B cell (primary cell): Measurements from ENCODE around the gene C13orf42. TPM values are rescaled to one million over a fixed set of nuclear protein-coding genes. Genes with fewer than 3 reads are reported as not detected.

Source experiments
- ATAC-seq: fragments of 200-7000 bp; cut with Tn5 transposase; one replicate; pipeline ENCODE4 v1.10.0; 2021; ENCODE audit warnings: low read depth, mild to moderate bottlenecking, moderate number of reproducible peaks, moderate library complexity
- CTCF ChIA-PET: fragments of 350-600 bp; sonication (Branson Sonifier 250); formaldehyde crosslinking; loops from one replicate; lab custom pipeline; 2021; ENCODE audit warnings: antibody characterized with exemption, inconsistent platforms; lab: Charles Lee
- POLR2A ChIA-PET: fragments of 350-600 bp; sonication (Branson Sonifier 250); formaldehyde crosslinking; loops from one replicate; lab custom pipeline; 2021; ENCODE audit warnings: antibody characterized with exemption; lab: Charles Lee
- DNase-seq: peaks from one replicate; pipeline ENCODE4 v3.0.0; 2013
- H2AFZ ChIP-seq: 2 replicates; pipeline ENCODE4 v1.6.1; 2012; ENCODE audit warnings: mild to moderate bottlenecking, low read depth, low read length; ENCODE audit not compliant: insufficient read depth, poor library complexity, severe bottlenecking
- H3K27ac ChIP-seq, 2 donors: 1 replicate in 1 of 2; 2 replicates in 1 of 2; pipeline ENCODE4 v1.5.1; 2012 to 2013; ENCODE audit warnings: low read length in 2 of 2, mild to moderate bottlenecking in 2 of 2, moderate library complexity in 1 of 2
- H3K27me3 ChIP-seq, 4 experiments: fragments of 200-600 bp in 1 of 4; sonication (generic) in 1 of 4; replicated peaks in 1 of 4; 1 replicate in 2 of 4; 2 replicates in 2 of 4; pipeline versions ENCODE4 v1.6.1 to v1.7.0; 2013 to 2016; ENCODE audit warnings: low read length in 3 of 4, mild to moderate bottlenecking in 2 of 4, mixed read lengths in 1 of 4, moderate library complexity in 1 of 4; ENCODE audit not compliant: insufficient read depth in 4 of 4, control insufficient read depth in 3 of 4; ENCODE audit errors: control extremely low read depth in 1 of 4
- H3K36me3 ChIP-seq, 2 experiments: replicated peaks in 1 of 2; 1 replicate in 1 of 2; 2 replicates in 1 of 2; pipeline versions ENCODE4 v1.6.1 to v1.7.1; 2013; ENCODE audit warnings: low read length in 1 of 2; ENCODE audit not compliant: insufficient read depth in 2 of 2, control insufficient read depth in 1 of 2; ENCODE audit errors: control extremely low read depth in 1 of 2, extremely low read depth in 1 of 2
- H3K4me1 ChIP-seq, 2 donors: fragments of 200-600 bp in 1 of 2; sonication (generic) in 1 of 2; 1 replicate in 1 of 2; 2 replicates in 1 of 2; pipeline versions ENCODE4 v1.5.1 to v1.6.1; 2013 to 2017; ENCODE audit warnings: low read length in 2 of 2; ENCODE audit not compliant: control insufficient read depth in 2 of 2, insufficient read depth in 2 of 2
- H3K4me2 ChIP-seq: replicated peaks from 2 replicates; pipeline ENCODE3; 2012; ENCODE audit warnings: mild to moderate bottlenecking, low read depth, low read length; ENCODE audit not compliant: poor library complexity, severe bottlenecking
- H3K4me3 ChIP-seq, 5 experiments: fragments of 200-600 bp in 1 of 5; sonication (generic) in 1 of 5; 1 replicate in 3 of 5; 2 replicates in 2 of 5; pipeline versions ENCODE4 v1.5.1 to v1.7.0; 2011 to 2016; ENCODE audit warnings: low read length in 4 of 5, mild to moderate bottlenecking in 4 of 5, low read depth in 2 of 5, control low read depth in 1 of 5, moderate library complexity in 1 of 5; ENCODE audit not compliant: insufficient read depth in 1 of 5; ENCODE audit errors: control extremely low read depth in 1 of 5, extremely low read depth in 1 of 5
- H3K79me2 ChIP-seq: fragments of 200-600 bp; sonication (generic); one replicate; pipeline ENCODE4 v1.6.0; 2016; ENCODE audit warnings: low read length; ENCODE audit not compliant: control insufficient read depth, insufficient read depth
- H3K9ac ChIP-seq: fragments of 200-600 bp; sonication (generic); 2 replicates; pipeline ENCODE4 v1.6.1; 2017; ENCODE audit warnings: mild to moderate bottlenecking, low read length, moderate library complexity
- H3K9me3 ChIP-seq, 3 donors: one replicate each; pipeline versions ENCODE4 v1.6.1 to v1.7.1; 2013; ENCODE audit warnings: low read length in 2 of 3; ENCODE audit not compliant: control insufficient read depth in 2 of 3, insufficient read depth in 1 of 3; ENCODE audit errors: control extremely low read depth in 1 of 3
- H4K20me1 ChIP-seq: 2 replicates; pipeline ENCODE4 v1.6.0; 2012; ENCODE audit warnings: mild to moderate bottlenecking, low read length; ENCODE audit not compliant: insufficient read depth, control insufficient read depth, poor library complexity, severe bottlenecking
- H3K27ac Mint-ChIP-seq: one replicate; pipeline ENCODE4 v1.8.0; 2021; ENCODE audit warnings: mixed read lengths
- H3K27me3 Mint-ChIP-seq: one replicate; pipeline ENCODE4 v1.8.0; 2021; ENCODE audit warnings: mixed read lengths
- H3K4me1 Mint-ChIP-seq: one replicate; pipeline ENCODE4 v1.8.0; 2021; ENCODE audit warnings: mixed read lengths
- H3K4me3 Mint-ChIP-seq: one replicate; pipeline ENCODE4 v1.8.0; 2021; ENCODE audit warnings: mixed read lengths
- H3K9me3 Mint-ChIP-seq: one replicate; pipeline ENCODE4 v1.8.0; 2022; ENCODE audit warnings: mixed read lengths; ENCODE audit not compliant: insufficient read depth
- CTCF ChIP-seq: fragments of 200-600 bp; IDR thresholded peaks from one replicate; pipeline ENCODE4 v1.8.0; 2022; ENCODE audit warnings: antibody characterized with exemption, mild to moderate bottlenecking
- EZH2 ChIP-seq: IDR thresholded peaks from 2 replicates; pipeline ENCODE4 v1.6.1; 2012; ENCODE audit warnings: borderline replicate concordance, low read depth, mild to moderate bottlenecking, moderate library complexity, low read length; ENCODE audit not compliant: insufficient read depth, poor library complexity, severe bottlenecking
- WGBS: methylation state at CpG from one replicate; pipeline ENCODE4 v1.1.5; 2013; ENCODE audit warnings: missing lambda C conversion rate; ENCODE audit not compliant: insufficient coverage; 5-methylcytosine and 5-hydroxymethylcytosine counted together
- intact Hi-C: fragments of 100-400 bp; cut with micrococcal nuclease; formaldehyde crosslinking; loops from one replicate; pipeline ENCODE4 v1.10.0; 2022
- polyA plus RNA-seq: library from polyadenylated mRNA; depleted of rRNA; stranded (reverse); fragments of >200 nt; gene quantifications from 2 replicates; pipeline ENCODE4 v1.2.3, GENCODE V29; 2012
- total RNA-seq, 2 donors: library from RNA; stranded (reverse); fragments of 120-200 nt in 1 of 2; gene quantifications; 1 replicate in 1 of 2; 2 replicates in 1 of 2; pipeline versions ENCODE4 v1.2.3 to v1.2.4, GENCODE V29; 2013 to 2022

The C13orf42 gene
- total and polyA plus RNA-seq, 2 donors (not counting 1 experiment from before 2014, with no cell fraction given): not detected

- Histone ChIP-seq H2AFZ (no peak overlapping the region), H3K4me2 (no peak overlapping the region), H3K36me3 (no peaks in the 10 kb centered on the region), H3K27ac (no peak overlapping the region), H3K9me3 (no peaks in the 10 kb centered on the region), H3K79me2 (no peaks in the 10 kb centered on the region), H3K4me1 (peaks cover 11 to 19% of the 10 kb centered on the region in 2 donors), H3K4me3 (no peak overlapping the region), H3K27me3 (peaks cover 0 to 24% (median 13%) of the 10 kb centered on the region in 4 experiments), H4K20me1 (no peaks in the 10 kb centered on the region), H3K9ac (no peak overlapping the region)
- intact Hi-C loops: no loop called here
- no peaks in the 10 kb centered on the region for H3K9me3 Mint-ChIP-seq
- CTCF ChIA-PET: interaction anchor here (0.6 to 5.7 kb wide), 15 partner anchors 10 to 1763 kb away, joined by 3 to 85 read pairs (median 5); partner anchors contain the start of gene TRIM13
- H3K4me1 Mint-ChIP-seq: peaks cover 12% of the 10 kb centered on the region
- peaks cover 43% of the 10 kb centered on the region for H3K27me3 Mint-ChIP-seq
- ATAC-seq (no peak), DNase-seq (no peak)
- TF ChIP-seq EZH2: no peak
- TF ChIP-seq CTCF: no peak
- 97% methylated on average over 3 of the region's 5 CpGs for WGBS
- no peak overlapping the region for H3K4me3 Mint-ChIP-seq
- POLR2A ChIA-PET: interaction anchor here (0.6 kb wide), 1 partner anchor 1145 kb away, joined by 3 read pairs; no protein-coding TSS in a partner anchor
- no peak overlapping the region for H3K27ac Mint-ChIP-seq
Measured at GRCh38 chr13:51068501-51068900, 42.6 kb downstream of the C13orf42 start.

GRCh38 chr13:51067706-51068105 is 43.4 kb downstream of the C13orf42 start:
- H4K20me1 ChIP-seq: no peaks in the 10 kb centered on the region
- no peak for ATAC-seq
- Mint-ChIP-seq H3K4me3 (no peak overlapping the region), H3K27me3 (peaks cover 44% of the 10 kb centered on the region), H3K27ac (no peak overlapping the region), H3K9me3 (no peaks in the 10 kb centered on the region), H3K4me1 (peaks cover 12% of the 10 kb centered on the region)
- no peak overlapping the region for H3K4me2 ChIP-seq
- WGBS: no CpG with 5 or more reads among the region's 5 CpGs
- CTCF ChIA-PET: interaction anchor here (0.7 to 5.7 kb wide), 4 partner anchors 38 to 1091 kb away, joined by 3 to 85 read pairs (median 4); no protein-coding TSS in a partner anchor
- DNase-seq: no peak
- peaks cover 0 to 24% (median 13%) of the 10 kb centered on the region in 4 experiments for H3K27me3 ChIP-seq
- POLR2A ChIA-PET: no interaction called here
- H3K4me1 ChIP-seq: peaks cover 11 to 19% of the 10 kb centered on the region in 2 donors
- H3K36me3 ChIP-seq: no peaks in the 10 kb centered on the region
- no peak overlapping the region for H2AFZ ChIP-seq
- H3K79me2 ChIP-seq: no peaks in the 10 kb centered on the region
- H3K27ac ChIP-seq: no peak overlapping the region
- H3K9ac ChIP-seq: no peak overlapping the region
- no peaks in the 10 kb centered on the region for H3K9me3 ChIP-seq
- TF ChIP-seq CTCF (no peak), EZH2 (no peak)
- no peak overlapping the region for H3K4me3 ChIP-seq
- intact Hi-C loops: no loop called here
